Pulmonary artery endothelial cell (primary cell): ENCODE results near the gene GYS1. TPM values are rescaled to one million over a fixed set of nuclear protein-coding genes. Genes with fewer than 3 reads are reported as not detected.
"Not testable (repeated sequence)": the region's sequence is repeated elsewhere in the genome, so short reads cannot be mapped to it uniquely, and the experiment has no call there.

ENCODE experiments used
- DNase-seq: peaks from one replicate; pipeline ENCODE4 v3.0.0-alpha.2; 2011; ENCODE audit warnings: low read depth, low spot score
- total RNA-seq: library from RNA; depleted of rRNA; stranded (reverse); fragments of >200 nt; gene quantifications from 2 replicates; pipeline ENCODE4 v1.2.3, GENCODE V29; 2014

The GYS1 gene
- total RNA-seq, result 30.3 and 31.4 TPM in 2 replicates

DNA sequence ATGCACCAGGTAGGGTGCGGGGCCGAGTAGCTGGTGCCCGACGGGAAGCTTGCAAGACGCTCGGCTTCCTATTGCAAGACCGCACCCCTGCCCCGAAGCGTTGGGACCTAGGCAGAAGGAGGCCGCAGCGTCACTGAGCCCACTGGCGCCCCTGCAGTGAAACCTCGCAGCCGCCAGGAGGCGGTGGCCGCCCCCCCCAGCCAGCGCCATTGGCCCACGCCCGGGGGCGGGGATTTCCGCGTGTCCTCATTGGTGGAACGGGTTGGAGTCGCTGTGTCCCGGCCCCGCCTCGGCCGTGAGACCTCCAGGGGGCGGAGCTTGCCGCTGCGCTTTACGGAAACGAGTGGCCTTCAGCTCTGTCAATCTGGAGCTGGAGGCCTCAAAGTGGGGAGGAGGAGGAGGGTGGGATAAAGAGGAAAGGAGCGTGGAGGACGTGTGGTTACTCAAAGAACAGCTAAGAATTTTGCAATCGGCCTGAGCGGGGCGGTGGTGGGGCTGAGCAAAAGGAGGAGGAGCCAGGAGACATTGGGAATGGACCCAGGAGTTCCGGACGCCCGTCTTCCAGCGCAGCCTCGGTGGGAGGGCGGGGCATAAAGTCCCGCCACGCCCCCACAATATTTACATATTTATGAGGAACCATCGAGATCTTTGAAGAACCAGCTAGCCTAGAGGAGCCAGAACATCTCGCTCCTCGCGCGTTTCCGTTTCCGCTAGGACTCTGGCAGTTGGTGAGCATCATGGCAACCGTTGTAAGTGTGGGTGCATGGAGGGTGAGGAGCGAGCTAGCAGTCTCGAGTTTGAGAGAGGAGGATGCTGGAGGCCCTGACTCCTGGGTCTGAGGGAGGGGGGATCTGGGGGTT, at the start of gene GYS1, which contains the start of gene RUVBL2:
TSS of gene GYS1 (minus strand) at position 135 of the 860 bp plus-strand sequence. CDS start 197 bp downstream, outside the sequence.
TSS of gene RUVBL2 (plus strand) at position 713 of the 860 bp plus-strand sequence. CDS start at position 738, 25 bp downstream.
- DNase-seq, result peak; percentile 96

- DNase-seq, result not testable (repeated sequence)
Observed at GRCh38 chr19:49042666-49043065, 49.6 kb upstream of the GYS1 start.

GRCh38 chr19:49042177-49042576, 49.1 kb upstream of the GYS1 start:
- no peak for DNase-seq

GRCh38 chr19:49039736-49040135, 46.6 kb upstream of the GYS1 start:
- not testable (repeated sequence) for DNase-seq

DNA sequence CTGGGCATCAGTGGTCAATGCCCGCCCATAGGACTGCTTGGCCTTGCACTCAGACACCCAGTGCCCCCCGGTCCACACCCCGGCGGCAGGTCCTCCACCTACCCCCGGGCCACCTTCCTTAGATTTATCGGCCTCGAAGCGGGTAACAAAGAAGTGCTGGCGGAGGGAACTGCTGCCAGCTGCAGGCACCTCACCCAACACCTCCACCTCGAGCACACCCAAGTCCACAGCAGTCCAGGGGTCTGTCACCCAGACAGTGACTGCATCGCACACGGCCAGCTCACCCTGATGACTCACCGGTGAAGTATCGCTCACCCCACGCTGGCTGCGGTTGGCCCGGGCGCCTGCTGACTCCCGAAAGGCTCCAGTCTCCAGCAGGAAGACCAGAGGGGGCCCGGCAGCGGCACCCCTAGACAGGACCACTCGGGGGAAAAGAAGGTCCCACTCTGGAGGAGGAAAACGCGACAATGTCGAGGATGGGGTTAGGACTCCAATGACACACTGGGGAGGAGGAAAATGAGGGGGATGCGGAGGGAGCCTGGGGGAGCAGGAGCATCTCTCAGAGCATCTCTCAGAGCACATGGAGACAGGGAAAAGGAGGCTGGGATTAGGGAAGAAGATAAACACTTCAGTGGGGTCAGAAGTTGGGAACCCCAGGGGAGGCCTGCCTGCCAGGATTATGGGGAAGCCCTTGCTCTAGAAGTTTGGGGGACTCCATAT, 45.6 kb upstream of the GYS1 start:
- not testable (repeated sequence) for DNase-seq

- DNase-seq, result not testable (repeated sequence)
Observed at GRCh38 chr19:49038111-49038510, 45.0 kb upstream of the GYS1 start.

GRCh38 chr19:49036815-49037214, 43.7 kb upstream of the GYS1 start, which contains the start of gene CGB1:
CGB1 (minus strand) TSS chr19:49036895; CDS start chr19:49036711, 184 bp downstream.
- not testable (repeated sequence) for DNase-seq

- DNase-seq, result not testable (repeated sequence)
Observed at GRCh38 chr19:49031642-49032301, 38.7 kb upstream of the GYS1 start, which contains the start of gene CGB2. CGB2 (plus strand) TSS chr19:49031890; CDS start chr19:49032096, 206 bp downstream.

GRCh38 chr19:49030323-49030722, 37.2 kb upstream of the GYS1 start:
- DNase-seq, result not testable (repeated sequence)

DNA sequence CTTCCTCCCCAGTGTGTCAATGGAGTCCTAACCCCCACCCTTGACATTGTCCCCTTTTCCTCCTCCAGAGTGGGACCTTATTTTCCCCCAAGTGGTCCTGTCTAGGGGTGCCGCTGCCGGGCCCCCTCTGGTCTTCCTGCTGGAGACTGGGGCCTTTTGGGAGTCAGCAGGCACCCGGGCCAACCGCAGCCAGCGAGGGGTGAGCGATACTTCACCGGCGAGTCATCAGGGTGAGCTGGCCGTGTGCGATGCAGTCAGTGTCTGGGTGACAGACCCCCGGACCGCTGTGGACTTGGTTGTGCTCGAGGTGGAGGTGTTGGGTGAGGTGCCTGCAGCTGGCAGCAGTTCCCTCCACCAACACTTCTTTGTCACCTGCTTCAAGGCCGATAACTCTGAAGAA, 36.6 kb upstream of the GYS1 start:
- DNase-seq, result not testable (repeated sequence)

- DNase-seq, result not testable (repeated sequence)
Observed at GRCh38 chr19:49028686-49029085, 35.6 kb upstream of the GYS1 start.

DNA sequence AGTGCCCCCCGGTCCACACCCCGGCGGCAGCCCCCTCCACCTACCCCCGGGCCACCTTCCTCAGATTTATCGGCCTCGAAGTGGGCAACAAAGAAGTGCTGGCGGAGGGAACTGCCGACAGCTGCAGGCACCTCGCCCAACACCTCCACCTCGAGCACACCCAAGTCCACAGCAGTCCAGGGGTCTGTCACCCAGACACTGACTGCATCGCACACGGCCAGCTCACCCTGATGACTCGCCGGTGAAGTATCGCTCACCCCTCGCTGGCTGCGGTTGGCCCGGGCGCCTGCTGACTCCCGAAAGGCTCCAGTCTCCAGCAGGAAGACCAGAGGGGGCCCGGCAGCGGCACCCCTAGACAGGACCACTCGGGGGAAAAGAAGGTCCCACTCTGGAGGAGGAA, 32.5 kb upstream of the GYS1 start:
- not testable (repeated sequence) for DNase-seq

- DNase-seq, result not testable (repeated sequence)
Observed at GRCh38 chr19:49025088-49025487, 32.0 kb upstream of the GYS1 start.

GRCh38 chr19:49024233-49024632, 31.1 kb upstream of the GYS1 start, which contains the start of gene CGB3:
CGB3 (minus strand) TSS chr19:49024333; CDS start chr19:49023971, 362 bp downstream.
- DNase-seq, result not testable (repeated sequence)

- no peak for DNase-seq
Observed at GRCh38 chr19:49022116-49022515, 29.0 kb upstream of the GYS1 start.

DNA sequence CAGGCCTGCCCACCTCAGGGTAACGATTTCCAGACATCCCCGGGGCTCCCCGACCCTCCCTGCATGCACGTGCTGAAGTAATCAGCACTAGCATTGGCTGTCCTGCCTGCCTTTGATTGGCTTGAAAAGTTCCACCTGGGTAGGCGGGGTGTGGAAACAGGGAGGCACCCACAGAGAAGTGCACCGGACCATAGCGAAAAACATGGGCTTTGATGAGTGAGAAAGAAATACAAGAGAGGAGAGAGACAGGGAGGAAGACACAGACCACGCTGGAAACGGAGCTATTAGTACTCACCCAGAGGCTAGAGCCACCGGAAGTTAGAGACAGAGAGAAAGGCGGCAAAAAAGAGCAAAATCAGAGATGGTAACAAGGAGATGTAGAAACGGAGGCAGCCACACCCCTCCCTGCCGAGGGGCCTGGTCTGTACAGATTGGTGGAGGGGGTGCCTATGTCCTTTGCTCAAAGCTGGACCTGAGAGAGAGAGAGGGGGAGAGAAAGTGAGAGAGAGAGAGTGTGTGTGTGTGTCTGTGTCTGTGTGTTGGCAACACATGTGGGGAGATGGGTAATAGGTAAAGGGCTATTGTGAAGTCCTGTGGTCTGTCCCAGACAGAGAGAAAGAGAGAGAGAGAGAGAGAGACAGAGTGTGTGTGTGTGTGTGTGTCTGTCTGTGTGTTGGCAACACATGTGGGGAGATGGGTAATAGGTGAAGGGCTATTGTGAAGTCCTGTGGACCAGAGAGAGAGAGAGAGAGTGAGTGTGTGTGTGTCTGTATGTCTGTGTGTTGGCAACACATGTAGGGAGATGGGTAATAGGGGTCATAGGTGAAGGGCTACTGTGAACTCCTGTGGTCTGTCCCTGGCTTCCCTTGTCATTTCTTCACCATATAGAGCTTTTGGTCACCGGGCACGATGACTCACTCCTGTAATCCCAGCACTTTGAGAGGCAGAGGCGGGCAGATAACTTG, 28.1 kb upstream of the GYS1 start:
- DNase-seq, result no peak

DNA sequence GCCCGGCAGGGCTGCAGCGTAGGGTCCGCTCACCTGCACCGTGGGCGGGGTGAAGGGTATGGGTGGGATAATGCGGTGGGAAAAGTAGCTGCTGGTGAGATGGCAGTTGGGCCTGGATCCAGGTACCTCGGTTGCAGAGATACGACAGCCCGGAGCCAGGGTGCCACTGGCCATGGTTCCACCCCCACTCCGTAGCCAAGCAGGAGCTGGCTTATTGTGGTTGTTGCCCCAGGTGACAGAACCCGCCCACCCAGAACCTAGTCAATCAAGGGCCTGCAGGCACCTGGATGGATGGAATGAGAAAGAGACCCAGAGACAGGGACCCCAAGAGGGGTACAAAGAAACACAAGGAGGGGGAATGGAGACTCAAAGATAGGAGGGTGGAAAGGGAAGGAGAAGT, 27.2 kb upstream of the GYS1 start:
- no peak for DNase-seq

DNA sequence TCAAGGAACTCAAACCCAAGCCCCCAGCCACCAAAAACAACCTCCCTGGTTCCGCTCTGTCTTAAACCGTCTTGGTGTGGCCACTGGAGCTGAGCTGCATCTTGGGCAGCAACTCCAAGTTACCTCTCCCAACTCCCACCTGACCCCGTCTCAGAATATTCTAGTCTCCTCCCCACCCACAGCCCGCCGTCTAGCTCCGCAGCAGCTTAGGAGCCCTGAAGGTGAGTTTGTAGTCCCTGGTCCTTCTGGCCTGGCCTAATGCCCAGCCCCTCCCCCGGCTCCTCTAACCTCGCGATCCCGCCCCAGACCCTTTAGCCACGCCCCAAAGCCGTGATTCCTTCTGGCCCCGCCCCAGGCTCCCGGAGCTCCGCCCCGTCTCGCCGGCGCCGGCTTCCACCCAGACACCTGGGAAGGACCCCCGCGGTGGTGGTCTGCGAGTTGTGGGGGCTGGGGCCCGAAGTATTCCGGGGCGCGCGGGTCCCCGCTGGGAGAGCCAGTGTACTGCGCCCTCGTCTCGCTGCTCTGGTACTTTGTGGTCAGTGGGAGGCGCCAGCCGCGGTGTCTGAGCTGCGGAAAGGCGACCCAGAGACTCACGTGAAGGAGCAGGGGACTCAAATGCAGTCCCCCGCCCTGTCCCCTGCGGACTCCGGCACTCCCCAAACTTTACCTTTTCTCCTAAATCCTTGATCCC, 26.3 kb upstream of the GYS1 start:
- no peak for DNase-seq
